ENCODE results near the gene TRAM2.

GRCh38 chr6:52553158-52553557, 23.7 kb downstream of the TRAM2 start:
- no peak for TF ChIP-seq CTCF (conservative IDR thresholded peaks at IDR 0.05)
- no peak for TF ChIP-seq ZFX (IDR thresholded peaks at IDR 0.05)
